CD4-positive, alpha-beta T cell (primary cell): Measurements from ENCODE around the gene ATP10A. TPM values are rescaled to one million over a fixed set of nuclear protein-coding genes. Genes with fewer than 3 reads are reported as not detected.
A peak's percentile ranks its signal among the peaks of the same experiment; 100 is the strongest.

Experiments used
- ATAC-seq: fragments of 200-7000 bp; cut with Tn5 transposase; one replicate; pipeline ENCODE4 v1.10.0; 2022; ENCODE audit warnings: mild to moderate bottlenecking; ENCODE audit not compliant: poor library complexity
- CTCF ChIA-PET: fragments of 350-600 bp; sonication (Branson Sonifier 250); formaldehyde crosslinking; loops from one replicate; lab custom pipeline; 2021; ENCODE audit warnings: antibody characterized with exemption, inconsistent platforms; lab: Charles Lee
- POLR2A ChIA-PET: fragments of 350-600 bp; sonication (Branson Sonifier 250); formaldehyde crosslinking; loops from one replicate; lab custom pipeline; 2021; ENCODE audit warnings: antibody characterized with exemption, inconsistent platforms; lab: Charles Lee
- DNase-seq, 14 experiments: peaks; one replicate each; pipeline ENCODE4 v3.0.0-alpha.2; 2013 to 2020; ENCODE audit warnings: mixed read lengths in 2 of 14
- H3K27ac ChIP-seq, 2 donors: one replicate each; pipeline versions ENCODE4 v1.5.1 to v1.7.0; 2013; ENCODE audit warnings: low read length in 2 of 2, low read depth in 1 of 2, mild to moderate bottlenecking in 1 of 2
- H3K27me3 ChIP-seq, 2 experiments: 1 replicate in 1 of 2; 2 replicates in 1 of 2; pipeline versions ENCODE4 v1.6.1 to v1.7.0; 2013; ENCODE audit warnings: low read length in 2 of 2, control low read depth in 1 of 2, mild to moderate bottlenecking in 1 of 2, moderate library complexity in 1 of 2; ENCODE audit not compliant: insufficient read depth in 2 of 2, control insufficient read depth in 1 of 2
- H3K36me3 ChIP-seq: one replicate; pipeline ENCODE4 v1.6.1; 2013; ENCODE audit warnings: low read length, control low read depth; ENCODE audit not compliant: insufficient read depth
- H3K4me1 ChIP-seq: one replicate; pipeline ENCODE4 v1.6.1; 2013; ENCODE audit warnings: low read length, control low read depth; ENCODE audit not compliant: insufficient read depth
- H3K4me3 ChIP-seq: one replicate; pipeline ENCODE4 v1.5.1; 2013; ENCODE audit warnings: mild to moderate bottlenecking, low read length, moderate library complexity
- H3K9me3 ChIP-seq, 2 experiments: 1 replicate in 1 of 2; 2 replicates in 1 of 2; pipeline versions ENCODE4 v1.6.1 to v1.7.0; 2013; ENCODE audit warnings: low read length in 2 of 2, mild to moderate bottlenecking in 2 of 2, control low read depth in 1 of 2, moderate library complexity in 1 of 2; ENCODE audit not compliant: control insufficient read depth in 1 of 2, insufficient read depth in 1 of 2
- H3K27ac Mint-ChIP-seq: one replicate; pipeline ENCODE4 v1.8.0; 2020; ENCODE audit warnings: mixed read lengths
- H3K27me3 Mint-ChIP-seq: one replicate; pipeline ENCODE4 v1.8.0; 2021; ENCODE audit warnings: mixed read lengths
- H3K36me3 Mint-ChIP-seq: one replicate; pipeline ENCODE4 v1.8.0; 2021; ENCODE audit warnings: low read depth, mixed read lengths
- H3K4me1 Mint-ChIP-seq: one replicate; pipeline ENCODE4 v1.8.0; 2021; ENCODE audit warnings: low read depth, mixed read lengths
- H3K4me3 Mint-ChIP-seq: one replicate; pipeline ENCODE4 v1.8.0; 2020; ENCODE audit warnings: mild to moderate bottlenecking, mixed read lengths
- H3K9me3 Mint-ChIP-seq: one replicate; pipeline ENCODE4 v1.8.0; 2020; ENCODE audit warnings: mixed read lengths
- CTCF ChIP-seq: fragments of 200-600 bp; IDR thresholded peaks from one replicate; pipeline ENCODE4 v1.8.0; 2022; ENCODE audit warnings: antibody characterized with exemption, mild to moderate bottlenecking
- intact Hi-C, 2 experiments: fragments of 100-400 bp; cut with DNase I in 1 of 2; cut with micrococcal nuclease in 1 of 2; formaldehyde crosslinking; loops; one replicate each; pipeline versions ENCODE4 v1.15.1 to v1.9.0; 2023 to 2025; cut with DNase I, micrococcal nuclease
- total RNA-seq, 174 experiments: library from RNA in 2 of 174; stranded (reverse) in 2 of 174; gene quantifications; one replicate each; pipeline ENCODE4 v1.2.3 and lab custom pipeline; 2021 to 2026

Gene ATP10A
- total RNA-seq, 2 experiments from 2014 or later = 30.0 to 30.4 TPM

- H3K36me3 Mint-ChIP-seq = peaks cover 7% of the 10 kb centered on the region
- Histone ChIP-seq H3K4me3 (no peak overlapping the region), H3K9me3 (no peaks in the 10 kb centered on the region), H3K27ac (no peak overlapping the region), H3K36me3 (no peaks in the 10 kb centered on the region), H3K27me3 (no peaks in the 10 kb centered on the region), H3K4me1 (peaks cover 29% of the 10 kb centered on the region)
- H3K4me1 Mint-ChIP-seq = peaks cover 60% of the 10 kb centered on the region
- TF ChIP-seq CTCF = no peak
- H3K4me3 Mint-ChIP-seq = no peak overlapping the region
- no peaks in the 10 kb centered on the region for H3K27me3 Mint-ChIP-seq
- DNase-seq (no peak), ATAC-seq (no peak)
- H3K27ac Mint-ChIP-seq = no peak overlapping the region
- POLR2A ChIA-PET = no interaction called here
- CTCF ChIA-PET = no interaction called here
- no peaks in the 10 kb centered on the region for H3K9me3 Mint-ChIP-seq
- intact Hi-C loops = loop anchor here in 1 of 2 experiments (10.0 kb wide), 1 partner anchor 147 kb away; no protein-coding TSS in a partner anchor
Observed at GRCh38 chr15:25787381-25787780, 75.7 kb downstream of the ATP10A start.

- POLR2A ChIA-PET = no interaction called here
- ATAC-seq (no peak), DNase-seq (no peak)
- Mint-ChIP-seq H3K4me3 (no peak overlapping the region), H3K9me3 (no peaks in the 10 kb centered on the region), H3K4me1 (peaks cover 49% of the 10 kb centered on the region), H3K27ac (peak overlapping the region; percentile 36), H3K27me3 (no peaks in the 10 kb centered on the region), H3K36me3 (peaks cover 7% of the 10 kb centered on the region)
- H3K36me3 ChIP-seq = no peaks in the 10 kb centered on the region
- H3K4me3 ChIP-seq = no peak overlapping the region
- intact Hi-C loops = loop anchor here in 1 of 2 experiments (10.0 kb wide), 1 partner anchor 149 kb away; no protein-coding TSS in a partner anchor
- H3K27me3 ChIP-seq = no peaks in the 10 kb centered on the region
- peaks cover 19% of the 10 kb centered on the region for H3K4me1 ChIP-seq
- no peak for TF ChIP-seq CTCF
- H3K27ac ChIP-seq = no peak overlapping the region
- no peaks in the 10 kb centered on the region for H3K9me3 ChIP-seq
- CTCF ChIA-PET = no interaction called here
Observed at GRCh38 chr15:25786040-25786439, 77.1 kb downstream of the ATP10A start.

- TF ChIP-seq CTCF = no peak
- ATAC-seq (no peak), DNase-seq (no peak)
- Histone ChIP-seq H3K36me3 (peaks cover 2% of the 10 kb centered on the region), H3K27ac (no peak overlapping the region), H3K27me3 (no peaks in the 10 kb centered on the region), H3K4me3 (no peak overlapping the region), H3K4me1 (peaks cover 17% of the 10 kb centered on the region), H3K9me3 (no peaks in the 10 kb centered on the region)
- ChIA-PET CTCF (no interaction called here), POLR2A (no interaction called here)
- Mint-ChIP-seq H3K27me3 (no peaks in the 10 kb centered on the region), H3K4me1 (peaks cover 45% of the 10 kb centered on the region), H3K9me3 (no peaks in the 10 kb centered on the region), H3K27ac (peak overlapping the region; percentile 36), H3K4me3 (no peak overlapping the region), H3K36me3 (peaks cover 7% of the 10 kb centered on the region)
- intact Hi-C loops = loop anchor here (2.0 to 10.0 kb wide), 2 partner anchors 147 to 149 kb away; no protein-coding TSS in a partner anchor
Observed at GRCh38 chr15:25785641-25786025, 77.5 kb downstream of the ATP10A start.
